Activated effector memory CD4-positive, alpha-beta T cell treated with anti-CD3 and anti-CD28 coated beads, Interleukin-2, amount 50 U/mL, for 16 hours (primary cell): ENCODE results near the gene AP2A1.
A peak's percentile ranks its signal among the peaks of the same experiment; 100 is the strongest.

Experiments used
- DNase-seq: peaks from one replicate; pipeline ENCODE4 v3.0.0-alpha.2; 2020

The AP2A1 gene

DNA sequence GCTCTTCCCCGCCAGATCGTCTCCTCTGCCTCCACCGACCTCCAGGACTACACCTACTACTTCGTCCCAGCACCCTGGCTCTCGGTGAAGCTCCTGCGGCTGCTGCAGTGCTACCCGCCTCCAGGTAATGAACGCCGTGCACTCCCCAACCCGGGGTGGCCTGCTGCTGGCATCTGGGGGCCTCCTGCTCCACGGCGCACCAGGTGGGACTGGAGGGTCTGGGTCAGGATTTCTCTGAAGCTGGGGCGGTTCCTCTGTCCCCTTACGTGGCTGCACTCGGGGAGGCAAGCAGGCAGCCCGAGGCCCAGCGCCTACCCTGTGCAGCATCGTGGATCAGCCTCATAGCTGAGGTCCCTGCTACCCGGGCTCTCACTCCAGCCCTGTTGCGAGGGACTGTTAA, 28.8 kb downstream of the AP2A1 start:
- DNase-seq = no peak

DNA sequence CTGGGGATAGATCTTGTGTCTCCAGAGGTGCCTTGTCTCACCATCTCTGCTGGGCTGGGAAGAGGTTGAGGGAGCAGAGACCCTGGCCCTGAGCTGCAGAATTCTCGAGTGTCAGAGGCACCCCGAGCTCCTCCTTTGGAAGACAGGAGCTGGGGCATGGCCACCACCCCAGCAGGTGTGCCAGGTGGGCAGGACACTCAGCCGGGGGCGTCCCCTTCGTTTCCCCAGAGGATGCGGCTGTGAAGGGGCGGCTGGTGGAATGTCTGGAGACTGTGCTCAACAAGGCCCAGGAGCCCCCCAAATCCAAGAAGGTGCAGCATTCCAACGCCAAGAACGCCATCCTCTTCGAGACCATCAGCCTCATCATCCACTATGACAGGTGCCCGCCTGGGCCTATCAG, 31.8 kb downstream of the AP2A1 start:
- no peak for DNase-seq

DNA sequence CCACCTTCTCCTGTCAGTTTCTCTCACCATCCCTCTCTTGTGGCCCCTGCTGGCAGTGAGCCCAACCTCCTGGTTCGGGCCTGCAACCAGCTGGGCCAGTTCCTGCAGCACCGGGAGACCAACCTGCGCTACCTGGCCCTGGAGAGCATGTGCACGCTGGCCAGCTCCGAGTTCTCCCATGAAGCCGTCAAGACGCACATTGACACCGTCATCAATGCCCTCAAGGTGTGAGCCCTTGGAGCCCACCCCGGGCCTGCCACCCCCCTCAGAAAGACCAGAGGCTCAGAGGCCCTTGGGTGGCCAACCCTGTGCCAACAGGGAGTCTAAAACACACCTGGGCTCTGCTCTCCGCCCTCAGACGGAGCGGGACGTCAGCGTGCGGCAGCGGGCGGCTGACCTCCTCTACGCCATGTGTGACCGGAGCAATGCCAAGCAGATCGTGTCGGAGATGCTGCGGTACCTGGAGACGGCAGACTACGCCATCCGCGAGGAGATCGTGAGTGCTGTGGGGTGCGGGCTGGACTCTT, 32.5 kb downstream of the AP2A1 start:
- DNase-seq = no peak

DNA sequence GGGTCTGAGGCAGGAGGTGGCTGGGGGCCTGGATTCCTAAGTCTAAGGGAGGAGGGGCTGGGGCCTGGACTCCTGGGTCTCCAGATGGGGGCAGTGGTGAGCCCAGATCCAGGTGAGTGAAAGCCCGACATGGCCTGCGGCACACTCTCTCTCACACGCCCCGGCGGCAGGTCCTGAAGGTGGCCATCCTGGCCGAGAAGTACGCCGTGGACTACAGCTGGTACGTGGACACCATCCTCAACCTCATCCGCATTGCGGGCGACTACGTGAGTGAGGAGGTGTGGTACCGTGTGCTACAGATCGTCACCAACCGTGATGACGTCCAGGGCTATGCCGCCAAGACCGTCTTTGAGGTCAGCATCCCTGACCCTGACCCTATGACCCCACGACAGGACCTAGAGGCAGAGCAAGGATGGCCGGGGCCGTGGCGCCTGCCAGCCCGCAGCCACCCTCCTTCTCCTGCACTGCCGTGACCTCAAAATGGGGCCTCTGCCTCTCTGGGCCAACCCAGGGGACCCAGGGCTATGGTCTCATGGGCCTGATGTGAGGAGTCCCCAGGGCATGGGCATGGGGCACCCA, 33.1 kb downstream of the AP2A1 start:
- DNase-seq = no peak

DNA sequence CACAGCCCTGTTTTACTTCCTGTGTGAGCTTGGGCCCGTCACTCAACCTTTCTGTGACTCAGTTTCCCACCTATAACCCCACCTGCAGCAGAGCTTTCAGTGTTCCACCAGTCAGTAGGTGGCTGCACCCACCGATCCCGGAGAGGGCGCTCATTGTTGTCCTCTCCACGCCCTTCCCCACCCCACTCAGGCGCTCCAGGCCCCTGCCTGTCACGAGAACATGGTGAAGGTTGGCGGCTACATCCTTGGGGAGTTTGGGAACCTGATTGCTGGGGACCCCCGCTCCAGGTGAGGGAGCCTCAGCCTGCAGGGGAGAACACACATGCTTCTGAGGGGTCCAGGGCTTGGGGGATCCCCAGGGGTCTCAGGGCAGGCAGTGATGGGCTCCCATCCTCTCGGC, 34.0 kb downstream of the AP2A1 start:
- DNase-seq = no peak

DNA sequence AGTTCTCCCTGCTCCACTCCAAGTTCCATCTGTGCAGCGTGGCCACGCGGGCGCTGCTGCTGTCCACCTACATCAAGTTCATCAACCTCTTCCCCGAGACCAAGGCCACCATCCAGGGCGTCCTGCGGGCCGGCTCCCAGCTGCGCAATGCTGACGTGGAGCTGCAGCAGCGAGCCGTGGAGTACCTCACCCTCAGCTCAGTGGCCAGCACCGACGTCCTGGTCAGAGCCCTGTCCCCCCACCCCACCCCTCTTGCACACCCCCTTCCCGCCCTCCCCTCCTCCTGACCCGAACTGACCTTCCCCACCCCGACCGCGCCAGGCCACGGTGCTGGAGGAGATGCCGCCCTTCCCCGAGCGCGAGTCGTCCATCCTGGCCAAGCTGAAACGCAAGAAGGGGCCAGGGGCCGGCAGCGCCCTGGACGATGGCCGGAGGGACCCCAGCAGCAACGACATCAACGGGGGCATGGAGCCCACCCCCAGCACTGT, 34.6 kb downstream of the AP2A1 start:
- no peak for DNase-seq

DNA sequence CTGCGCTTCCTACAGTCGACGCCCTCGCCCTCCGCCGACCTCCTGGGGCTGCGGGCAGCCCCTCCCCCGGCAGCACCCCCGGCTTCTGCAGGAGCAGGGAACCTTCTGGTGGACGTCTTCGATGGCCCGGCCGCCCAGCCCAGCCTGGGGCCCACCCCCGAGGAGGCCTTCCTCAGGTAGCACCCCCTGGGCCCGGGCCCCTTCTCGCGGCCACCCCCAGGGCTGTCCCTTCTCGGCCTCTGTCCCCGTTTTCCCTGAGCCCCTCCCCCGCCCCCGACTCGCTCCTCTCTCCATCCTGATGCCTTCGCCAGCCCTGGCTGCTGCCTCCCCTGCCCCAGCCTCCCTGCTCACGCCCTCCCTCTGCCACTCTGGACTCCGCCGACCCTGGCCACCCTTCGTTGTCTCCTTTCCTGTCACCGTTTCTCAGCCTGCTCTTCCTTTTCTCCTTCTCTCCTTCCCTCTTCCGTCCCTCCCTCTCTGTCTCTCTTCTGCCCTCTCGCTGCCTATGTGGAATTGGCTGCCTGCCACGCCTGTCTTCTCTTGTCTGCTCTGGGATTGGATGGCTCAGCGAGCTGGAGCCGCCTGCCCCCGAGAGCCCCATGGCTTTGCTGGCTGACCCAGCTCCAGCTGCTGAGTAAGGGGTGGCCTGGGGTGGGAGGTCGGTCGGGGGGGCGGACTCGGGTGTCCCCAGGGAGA, 35.3 kb downstream of the AP2A1 start:
- no peak for DNase-seq

DNA sequence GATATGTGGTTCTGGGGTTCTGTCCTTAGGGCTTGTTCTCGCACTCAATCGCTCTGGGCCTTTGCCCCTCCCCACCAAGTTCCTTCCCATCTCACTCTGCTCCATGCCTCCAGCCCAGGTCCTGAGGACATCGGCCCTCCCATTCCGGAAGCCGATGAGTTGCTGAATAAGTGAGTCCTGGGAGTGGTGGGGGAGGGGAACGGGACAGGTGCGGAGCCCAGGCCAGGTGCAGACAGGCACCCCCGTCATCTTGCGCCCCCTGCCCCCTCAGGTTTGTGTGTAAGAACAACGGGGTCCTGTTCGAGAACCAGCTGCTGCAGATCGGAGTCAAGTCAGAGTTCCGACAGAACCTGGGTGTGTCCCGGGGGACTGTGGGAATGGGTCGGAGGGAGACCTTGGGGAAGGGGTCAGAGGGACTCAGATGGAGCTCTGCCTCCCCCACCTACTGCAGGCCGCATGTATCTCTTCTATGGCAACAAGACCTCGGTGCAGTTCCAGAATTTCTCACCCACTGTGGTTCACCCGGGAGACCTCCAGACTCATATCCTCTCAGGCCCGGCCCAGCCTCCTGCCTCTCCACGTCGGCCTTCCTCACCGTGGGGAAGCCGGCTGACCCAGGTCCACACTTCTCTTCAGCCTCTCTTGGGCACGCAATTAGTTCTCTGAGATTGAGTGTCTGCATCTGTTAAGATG, 36.2 kb downstream of the AP2A1 start:
- DNase-seq = no peak

DNA sequence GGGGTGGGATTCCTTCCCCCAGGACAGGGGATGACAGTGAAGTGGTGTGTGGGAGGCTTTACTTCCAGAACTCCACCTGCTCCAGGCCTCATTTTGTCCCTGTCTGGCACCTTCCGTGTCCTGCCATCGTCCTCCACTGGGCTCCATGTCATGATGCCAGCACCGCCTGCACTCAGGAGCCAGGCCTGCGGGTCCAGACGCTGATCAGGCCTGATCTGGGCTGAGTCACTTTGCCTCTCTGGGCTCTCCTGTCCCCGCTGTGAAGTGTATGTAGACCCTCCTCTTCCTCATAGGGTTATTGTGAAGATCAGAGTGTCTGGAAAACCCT, 36.7 kb downstream of the AP2A1 start:
- DNase-seq = no peak

DNA sequence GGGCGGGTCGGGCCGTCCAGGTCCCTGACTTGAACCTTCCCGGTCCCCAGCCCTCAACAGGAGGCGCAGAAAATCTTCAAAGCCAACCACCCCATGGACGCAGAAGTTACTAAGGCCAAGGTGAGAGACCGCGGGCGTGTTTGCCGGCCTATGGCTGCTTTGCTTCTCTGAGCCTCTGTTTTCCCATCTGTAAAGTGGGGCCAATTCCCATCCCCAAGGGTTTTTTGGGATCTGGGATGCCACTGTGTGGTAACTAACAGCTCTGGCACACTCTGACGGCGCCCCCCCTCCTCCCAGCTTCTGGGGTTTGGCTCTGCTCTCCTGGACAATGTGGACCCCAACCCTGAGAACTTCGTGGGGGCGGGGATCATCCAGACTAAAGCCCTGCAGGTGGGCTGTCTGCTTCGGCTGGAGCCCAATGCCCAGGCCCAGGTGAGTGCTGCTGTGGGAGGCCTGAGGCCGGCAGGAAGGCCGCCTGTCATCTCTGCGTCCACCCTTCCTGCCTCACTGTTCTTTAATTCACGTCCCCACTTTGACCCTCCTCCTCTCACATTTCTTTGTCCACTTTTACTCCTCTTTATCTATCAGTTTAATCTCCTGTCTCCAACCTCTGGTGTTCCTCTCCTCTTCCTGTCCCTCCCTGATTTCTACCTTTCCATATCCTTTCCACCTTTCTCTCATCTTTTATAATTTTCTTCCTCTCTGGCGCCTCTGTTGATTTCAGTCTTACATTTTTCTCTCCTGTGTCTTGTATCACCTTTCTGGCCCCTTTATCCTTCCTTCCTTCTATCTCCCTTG, 39.2 kb downstream of the AP2A1 start:
- no peak for DNase-seq

DNA sequence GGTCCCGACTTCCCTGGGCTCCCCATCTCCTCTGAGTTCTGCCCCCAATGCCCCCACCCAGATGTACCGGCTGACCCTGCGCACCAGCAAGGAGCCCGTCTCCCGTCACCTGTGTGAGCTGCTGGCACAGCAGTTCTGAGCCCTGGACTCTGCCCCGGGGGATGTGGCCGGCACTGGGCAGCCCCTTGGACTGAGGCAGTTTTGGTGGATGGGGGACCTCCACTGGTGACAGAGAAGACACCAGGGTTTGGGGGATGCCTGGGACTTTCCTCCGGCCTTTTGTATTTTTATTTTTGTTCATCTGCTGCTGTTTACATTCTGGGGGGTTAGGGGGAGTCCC, 39.8 kb downstream of the AP2A1 start:
- no peak for DNase-seq

DNA sequence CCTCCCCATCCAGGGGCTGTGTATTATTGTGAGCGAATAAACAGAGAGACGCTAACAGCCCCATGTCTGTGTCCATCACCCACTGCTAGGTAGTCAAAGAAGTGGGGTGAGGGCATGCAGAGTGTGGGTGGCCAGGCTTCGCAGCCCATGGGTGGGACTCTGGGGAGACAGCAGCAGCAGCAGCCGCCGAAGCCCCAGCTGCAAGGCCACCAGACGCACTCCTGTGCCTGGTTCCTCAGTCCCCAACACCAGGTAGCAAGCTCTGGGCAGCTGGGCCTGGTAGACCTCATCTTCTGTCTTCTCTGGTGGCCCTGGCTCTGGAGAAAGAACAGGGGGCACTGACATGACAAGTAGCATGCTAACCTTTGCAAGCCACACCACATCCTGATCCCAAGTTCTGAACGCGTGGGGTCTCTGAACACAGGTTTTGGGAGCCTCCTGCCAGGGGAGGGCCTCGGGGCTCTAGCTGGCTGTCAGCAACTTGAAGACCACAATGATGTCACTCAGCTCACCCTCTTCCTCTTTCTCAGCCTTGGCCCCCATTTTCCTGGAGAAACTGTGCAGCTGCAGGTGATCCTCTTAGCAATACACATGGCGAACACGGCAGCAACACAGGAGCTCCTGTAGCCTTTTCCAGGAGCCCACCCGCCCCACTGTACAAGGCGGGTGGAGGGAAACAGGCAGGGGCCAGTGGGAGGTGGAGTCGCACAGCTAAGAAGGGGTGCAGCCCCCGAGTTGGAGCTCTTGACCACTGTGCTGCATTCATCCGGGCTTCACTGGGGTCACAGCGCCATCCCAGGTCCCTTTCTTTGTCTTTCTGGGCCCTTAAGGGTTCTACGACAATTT, 40.5 kb downstream of the AP2A1 start:
- no peak for DNase-seq

DNA sequence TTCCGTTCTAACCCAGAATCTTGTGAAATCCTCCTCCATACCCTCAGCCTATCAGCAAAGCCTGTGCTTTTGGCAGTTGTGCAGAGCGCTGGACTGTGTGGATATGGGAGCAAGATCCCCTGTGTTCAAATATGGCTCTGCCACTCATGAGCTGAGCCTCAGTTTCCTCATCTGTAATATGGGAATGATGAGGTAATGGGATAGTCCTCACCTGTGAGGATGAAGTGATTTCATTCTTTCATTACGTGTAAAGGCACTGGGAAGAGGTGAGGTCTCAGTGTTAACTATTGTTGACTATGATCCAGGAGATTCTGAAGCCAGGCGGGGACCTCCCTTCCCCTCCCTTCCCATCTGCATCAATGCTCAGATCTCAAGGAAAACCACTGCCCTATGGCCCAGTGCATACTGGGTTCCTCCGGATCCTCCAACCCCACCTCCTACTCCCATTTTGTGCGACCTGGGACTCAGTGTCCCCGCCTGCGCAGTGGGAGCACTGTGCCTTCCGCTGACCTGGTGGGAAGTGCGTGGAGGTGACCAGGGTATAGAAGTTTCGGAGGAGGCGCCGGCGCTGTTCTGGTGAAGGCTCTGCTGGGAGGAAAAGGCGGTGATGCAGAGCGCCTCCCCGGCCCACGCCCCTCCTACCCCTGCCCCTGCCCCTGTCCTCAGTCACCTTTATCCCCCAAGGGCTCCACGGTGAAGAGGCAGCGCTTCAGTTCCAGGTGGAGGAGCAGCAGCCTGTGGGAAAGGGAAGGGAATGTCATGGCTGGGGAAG, 41.3 kb downstream of the AP2A1 start:
- DNase-seq = no peak

DNA sequence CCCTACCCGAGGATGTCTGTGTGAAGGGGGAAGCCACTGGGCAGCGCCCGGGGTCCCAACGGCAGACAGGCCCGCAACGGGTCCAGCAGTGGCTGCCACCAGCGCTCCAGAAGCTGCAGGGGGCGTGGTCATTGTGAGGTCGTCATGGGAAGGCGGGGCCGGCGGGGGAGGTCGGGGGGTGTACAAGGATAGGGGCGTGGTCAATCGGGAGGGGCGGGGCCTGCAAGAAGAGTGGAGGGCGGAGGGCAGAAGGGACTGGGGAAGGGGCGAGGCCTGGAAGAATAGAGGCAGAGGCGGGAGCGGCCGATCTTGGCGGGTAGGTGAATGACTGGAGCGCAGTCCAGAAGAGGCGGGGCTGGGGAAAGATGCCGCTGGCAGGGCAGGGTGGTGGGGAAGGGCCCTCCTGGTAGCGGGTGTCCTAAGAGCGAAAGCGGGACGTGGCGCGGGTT, 41.9 kb downstream of the AP2A1 start:
- peak; percentile 94 for DNase-seq

DNA sequence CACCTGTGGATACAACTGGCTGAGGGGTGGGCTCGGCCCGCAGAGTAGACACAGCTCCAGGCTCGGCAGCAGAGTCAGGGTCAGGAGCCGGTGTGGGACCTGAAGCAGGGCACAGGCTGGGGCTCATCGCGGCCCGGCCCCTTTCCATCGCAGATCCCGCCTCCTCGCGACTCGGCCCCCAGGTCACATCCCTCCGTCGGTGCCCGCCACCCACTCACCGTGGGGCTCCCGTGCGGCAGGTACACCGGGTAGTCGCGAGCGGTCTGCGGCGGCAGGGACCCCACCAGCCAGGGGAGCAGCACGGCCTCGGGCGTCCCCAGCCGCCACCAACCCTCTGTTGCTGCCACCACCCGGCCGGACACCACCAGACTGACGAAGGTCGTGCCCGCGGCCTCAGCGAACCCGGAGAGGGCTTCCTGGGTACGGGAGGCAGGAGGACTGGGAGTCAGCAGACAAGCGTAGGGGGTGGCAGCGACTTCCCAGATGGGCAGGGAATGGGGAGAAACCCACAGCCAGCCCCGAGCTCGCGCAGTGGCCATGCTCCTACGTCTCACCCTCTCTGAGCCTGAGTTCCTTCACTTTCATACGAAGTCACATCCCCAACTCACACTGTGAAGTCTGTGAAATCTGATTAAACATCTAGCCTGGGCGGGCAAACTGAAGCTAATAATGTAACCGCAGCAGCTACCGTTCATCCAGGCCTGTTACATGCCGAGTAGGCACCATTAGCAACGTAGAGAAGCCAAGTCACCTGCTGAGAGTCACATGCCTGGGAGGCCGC, 42.5 kb downstream of the AP2A1 start:
- peak; percentile 85 for DNase-seq

DNA sequence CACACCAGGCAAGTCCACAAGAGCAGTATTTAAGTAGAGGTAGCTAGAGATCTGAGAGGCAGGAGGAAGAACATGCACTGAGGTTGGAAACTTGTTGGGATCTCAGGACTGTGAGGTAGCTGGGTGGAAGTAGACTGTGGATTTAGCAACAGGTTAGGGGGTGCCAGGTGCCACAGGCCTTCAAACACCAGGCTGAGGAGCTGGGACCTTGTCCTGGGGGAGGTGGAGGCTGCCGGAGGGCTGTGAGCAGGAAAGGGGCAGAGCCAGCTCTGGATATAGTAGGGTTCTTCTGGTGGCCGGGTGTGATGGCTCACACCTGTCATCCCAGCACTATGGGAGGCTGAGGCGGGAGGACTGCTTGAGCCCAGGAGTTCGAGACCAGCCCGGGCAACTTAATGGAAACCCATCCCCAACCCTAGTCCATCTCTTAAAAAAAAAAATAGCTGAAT, 43.2 kb downstream of the AP2A1 start:
- no peak for DNase-seq

DNA sequence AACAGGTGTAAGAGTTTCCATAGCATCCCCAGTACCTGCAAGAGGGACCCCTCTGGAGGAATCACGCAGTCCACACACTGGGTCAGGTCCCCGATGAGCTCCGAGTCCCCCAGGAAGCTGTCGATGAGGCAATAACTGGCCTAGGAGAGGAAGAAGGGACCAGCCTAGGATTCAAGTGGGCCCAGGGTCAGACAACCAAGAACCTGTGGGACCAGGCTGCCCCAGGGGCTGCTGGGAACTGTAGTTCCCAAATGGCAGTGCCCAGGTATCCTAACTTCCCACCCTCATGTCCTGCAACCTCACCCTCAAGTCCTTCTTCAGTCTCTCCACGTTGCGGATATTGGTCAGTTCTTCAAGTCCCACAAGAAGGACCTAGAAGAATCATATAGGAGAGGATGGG, 44.5 kb downstream of the AP2A1 start:
- no peak for DNase-seq

DNA sequence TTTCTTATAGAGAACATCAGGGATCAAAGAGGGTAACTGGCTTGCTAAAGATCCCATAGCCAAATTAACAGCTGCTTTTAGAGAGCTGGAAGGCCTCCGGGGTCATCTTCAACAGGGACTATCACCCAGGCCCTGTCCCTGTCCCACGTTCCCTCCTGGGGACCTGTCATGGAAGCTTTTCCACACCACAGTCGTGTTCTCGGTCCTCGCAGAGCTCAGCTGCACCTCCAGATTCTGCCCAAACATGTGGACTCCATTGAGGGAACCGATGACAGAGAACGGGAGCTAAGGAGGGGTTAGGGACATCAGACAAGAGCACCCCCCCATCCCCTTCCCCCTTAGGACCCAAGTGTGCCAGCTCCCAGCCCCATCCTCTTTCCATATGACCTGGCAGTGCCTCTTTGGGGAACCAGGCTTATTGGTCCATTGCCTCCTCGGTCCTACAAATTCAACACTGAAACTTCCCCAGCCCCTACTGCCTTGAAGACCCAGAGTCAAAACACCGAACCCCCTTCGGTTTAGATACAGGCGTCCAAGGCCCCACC, 45.7 kb downstream of the AP2A1 start:
- DNase-seq = no peak

DNA sequence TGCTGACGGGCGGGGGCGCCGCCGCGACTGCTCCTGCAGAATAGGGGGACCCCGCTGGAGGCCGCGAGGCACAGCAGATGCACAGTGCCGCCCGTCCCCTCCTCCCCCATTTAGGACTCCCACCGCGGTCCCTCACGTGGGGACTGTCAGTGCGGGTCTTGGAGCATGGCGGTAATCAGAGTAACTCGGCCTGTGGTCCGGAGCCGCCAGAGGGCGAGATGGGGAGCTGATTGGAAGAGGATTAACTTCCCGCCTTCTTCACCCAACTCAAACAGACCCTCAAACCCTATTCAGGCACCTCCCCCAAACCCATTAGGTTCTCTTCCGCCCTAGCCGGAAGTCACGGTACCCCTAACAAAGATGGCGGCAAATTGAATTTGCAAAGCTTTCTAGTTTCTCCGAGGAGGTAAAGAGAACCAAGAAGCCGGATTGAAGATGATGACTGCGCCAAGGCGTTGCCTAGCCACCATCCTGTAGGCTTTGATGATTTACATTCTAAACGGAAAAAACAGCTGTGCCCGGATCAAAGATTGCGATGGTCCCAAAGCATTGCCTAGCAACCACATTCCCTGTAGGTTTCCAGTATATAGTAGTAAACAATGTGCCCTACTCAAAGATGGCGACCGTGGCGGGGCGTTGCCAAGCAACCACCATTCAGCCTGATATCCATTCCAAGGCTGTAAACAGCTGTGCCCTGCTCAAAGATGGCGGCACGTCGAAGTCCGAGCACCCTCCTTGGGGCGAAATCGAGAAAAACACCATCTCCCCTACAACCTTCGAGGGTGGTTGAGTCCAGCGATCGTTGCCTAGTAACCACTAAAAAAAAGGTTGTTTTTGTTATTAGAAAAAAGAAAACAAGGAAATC, 46.4 kb downstream of the AP2A1 start, which contains the start of gene FUZ:
Gene FUZ (minus strand): TSS at position 296 of the 865 bp plus-strand sequence. CDS start 186 bp downstream, at position 110.
- peak; percentile 97 for DNase-seq
